ENCODE measurements around the gene NAT14. TPM values are rescaled to one million over a fixed set of nuclear protein-coding genes. Genes with fewer than 3 reads are reported as not detected.

Gene NAT14
- polyA plus RNA-seq, 1 donor (not counting 4 experiments of a cell fraction or from before 2014, with no cell fraction given), result 11.0 TPM

DNA sequence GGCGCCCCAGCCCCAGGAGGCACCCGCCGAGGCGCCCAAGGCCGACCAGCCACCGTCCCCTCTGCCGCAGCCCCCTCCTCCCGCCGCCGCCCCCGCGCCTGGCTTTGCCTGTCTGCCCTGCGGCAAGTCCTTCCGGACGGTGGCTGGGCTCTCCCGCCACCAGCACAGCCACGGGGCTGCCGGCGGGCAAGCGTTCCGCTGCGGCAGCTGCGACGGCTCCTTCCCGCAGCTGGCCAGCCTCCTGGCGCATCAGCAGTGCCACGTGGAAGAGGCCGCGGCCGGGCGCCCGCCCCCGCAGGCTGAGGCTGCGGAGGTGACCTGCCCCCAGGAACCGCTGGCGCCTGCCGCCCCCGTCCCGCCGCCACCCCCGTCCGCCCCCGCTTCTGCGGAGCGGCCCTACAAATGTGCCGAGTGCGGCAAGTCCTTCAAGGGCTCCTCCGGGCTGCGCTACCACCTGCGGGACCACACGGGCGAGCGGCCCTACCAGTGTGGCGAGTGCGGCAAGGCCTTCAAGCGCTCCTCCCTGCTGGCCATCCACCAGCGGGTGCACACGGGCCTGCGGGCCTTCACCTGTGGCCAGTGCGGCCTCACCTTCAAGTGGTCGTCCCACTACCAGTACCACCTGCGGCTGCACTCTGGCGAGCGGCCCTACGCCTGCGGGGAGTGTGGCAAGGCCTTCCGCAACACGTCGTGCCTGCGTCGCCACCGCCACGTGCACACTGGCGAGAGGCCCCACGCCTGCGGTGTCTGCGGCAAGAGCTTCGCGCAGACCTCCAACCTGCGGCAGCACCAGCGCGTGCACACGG is 2.6 kb upstream of the NAT14 start:
- Histone ChIP-seq H3K4me2 (ENCODE audit: control insufficient read depth, extremely low read depth, insufficient read depth, low read depth, low read length) (no peak overlapping the region), H3K79me2 (ENCODE audit: control insufficient read depth, insufficient read depth, low read length) (peaks cover 22% of the 10 kb centered on the region), H3K9me3 (ENCODE audit: control insufficient read depth, low read depth, low read length) (no peaks in the 10 kb centered on the region), H3K9ac (ENCODE audit: control insufficient read depth, extremely low read depth, insufficient read depth, low read length) (no peak overlapping the region), H3K36me3 (ENCODE audit: control insufficient read depth in 2 of 2, extremely low read depth in 1 of 2, insufficient read depth in 2 of 2, low read length in 2 of 2) (peaks cover 0 to 5% of the 10 kb centered on the region in 2 experiments), H4K20me1 (ENCODE audit: control insufficient read depth, extremely low read depth, insufficient read depth, low read length) (no peaks in the 10 kb centered on the region), H2AFZ (ENCODE audit: control insufficient read depth, low read length) (no peak overlapping the region), H3K4me1 (ENCODE audit: control insufficient read depth, extremely low read depth, insufficient read depth, low read length) (peaks cover 25% of the 10 kb centered on the region), H3K27ac (ENCODE audit: control insufficient read depth, insufficient read depth, low read length) (no peak overlapping the region), H3K9me1 (ENCODE audit: control insufficient read depth, extremely low read depth, insufficient read depth, low read length) (peaks cover 3% of the 10 kb centered on the region), H3K27me3 (ENCODE audit: control insufficient read depth, extremely low read depth, insufficient read depth, low read length) (no peaks in the 10 kb centered on the region), H3K4me3 (ENCODE audit: control insufficient read depth in 2 of 3, extremely low read depth in 1 of 3, insufficient read depth in 2 of 3, low read depth in 1 of 3, low read length in 3 of 3) (no peak overlapping the region)
- dilution Hi-C loops (cut with MboI; ENCODE audit: extremely low pct_ligation_motif_present, low sequenced_read_pairs), result no loop called here
- DNase-seq (ENCODE audit: low read depth, low spot score) (no peak), FAIRE-seq (no peak)
- TF ChIP-seq EZH2 (IDR thresholded peaks at IDR 0.05; ENCODE audit: low read length), result no peak
- TF ChIP-seq, protein P1, sequence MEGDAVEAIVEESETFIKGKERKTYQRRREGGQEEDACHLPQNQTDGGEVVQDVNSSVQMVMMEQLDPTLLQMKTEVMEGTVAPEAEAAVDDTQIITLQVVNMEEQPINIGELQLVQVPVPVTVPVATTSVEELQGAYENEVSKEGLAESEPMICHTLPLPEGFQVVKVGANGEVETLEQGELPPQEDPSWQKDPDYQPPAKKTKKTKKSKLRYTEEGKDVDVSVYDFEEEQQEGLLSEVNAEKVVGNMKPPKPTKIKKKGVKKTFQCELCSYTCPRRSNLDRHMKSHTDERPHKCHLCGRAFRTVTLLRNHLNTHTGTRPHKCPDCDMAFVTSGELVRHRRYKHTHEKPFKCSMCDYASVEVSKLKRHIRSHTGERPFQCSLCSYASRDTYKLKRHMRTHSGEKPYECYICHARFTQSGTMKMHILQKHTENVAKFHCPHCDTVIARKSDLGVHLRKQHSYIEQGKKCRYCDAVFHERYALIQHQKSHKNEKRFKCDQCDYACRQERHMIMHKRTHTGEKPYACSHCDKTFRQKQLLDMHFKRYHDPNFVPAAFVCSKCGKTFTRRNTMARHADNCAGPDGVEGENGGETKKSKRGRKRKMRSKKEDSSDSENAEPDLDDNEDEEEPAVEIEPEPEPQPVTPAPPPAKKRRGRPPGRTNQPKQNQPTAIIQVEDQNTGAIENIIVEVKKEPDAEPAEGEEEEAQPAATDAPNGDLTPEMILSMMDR (optimal IDR thresholded peaks at IDR 0.05 in 1 of 3, IDR thresholded peaks at IDR 0.05 in 1 of 3, conservative IDR thresholded peaks at IDR 0.05 in 1 of 3; ENCODE audit: extremely low read depth in 1 of 3, insufficient read depth in 2 of 3, low read length in 3 of 3), result no peak

DNA sequence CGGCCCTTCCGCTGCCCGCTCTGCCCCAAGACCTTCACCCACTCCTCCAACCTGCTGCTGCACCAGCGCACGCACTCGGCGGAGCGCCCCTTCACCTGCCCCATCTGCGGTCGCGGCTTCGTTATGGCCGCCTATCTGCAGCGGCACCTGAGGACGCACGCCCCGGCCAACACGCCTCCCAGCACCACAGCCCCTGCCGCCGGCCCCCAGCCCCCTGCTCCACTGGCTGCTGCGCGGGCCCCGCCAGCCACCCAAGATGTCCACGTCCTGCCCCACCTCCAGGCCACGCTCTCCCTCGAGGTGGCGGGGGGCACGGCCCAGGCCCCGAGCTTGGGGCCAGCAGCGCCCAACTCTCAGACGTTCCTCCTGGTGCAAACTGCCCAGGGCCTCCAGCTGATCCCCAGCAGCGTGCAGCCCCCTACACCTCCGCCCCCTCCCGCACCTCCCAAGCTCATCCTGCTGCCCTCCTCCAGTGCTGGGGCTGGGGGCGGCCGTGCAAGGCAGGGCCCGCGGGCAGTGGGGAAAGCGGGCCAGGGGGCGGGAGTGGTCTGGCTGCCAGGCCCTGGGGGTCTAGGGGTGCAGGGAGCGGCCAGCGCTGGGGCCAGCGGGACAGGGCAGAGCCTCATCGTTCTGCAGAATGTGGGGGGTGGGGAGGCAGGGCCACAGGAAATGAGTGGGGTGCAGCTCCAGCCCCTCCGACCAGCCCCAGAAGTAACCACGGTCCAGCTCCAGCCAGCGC is 1.9 kb upstream of the NAT14 start:
- no peak for DNase-seq (ENCODE audit: low read depth, low spot score)
- H3K27ac ChIP-seq (ENCODE audit: control insufficient read depth, insufficient read depth, low read length), result no peak overlapping the region
- H3K4me1 ChIP-seq (ENCODE audit: control insufficient read depth, extremely low read depth, insufficient read depth, low read length), result peaks cover 29% of the 10 kb centered on the region
- dilution Hi-C loops (cut with MboI; ENCODE audit: extremely low pct_ligation_motif_present, low sequenced_read_pairs), result no loop called here
- TF ChIP-seq, protein P1 (optimal IDR thresholded peaks at IDR 0.05 in 1 of 3, IDR thresholded peaks at IDR 0.05 in 1 of 3, conservative IDR thresholded peaks at IDR 0.05 in 1 of 3; ENCODE audit: extremely low read depth in 1 of 3, insufficient read depth in 2 of 3, low read length in 3 of 3), result no peak
- TF ChIP-seq EZH2 (IDR thresholded peaks at IDR 0.05; ENCODE audit: low read length), result no peak
- H2AFZ ChIP-seq (ENCODE audit: control insufficient read depth, low read length), result no peak overlapping the region
- H3K36me3 ChIP-seq (ENCODE audit: control insufficient read depth in 2 of 2, extremely low read depth in 1 of 2, insufficient read depth in 2 of 2, low read length in 2 of 2), result peaks cover 0 to 5% of the 10 kb centered on the region in 2 experiments
- H3K4me2 ChIP-seq (ENCODE audit: control insufficient read depth, extremely low read depth, insufficient read depth, low read depth, low read length), result no peak overlapping the region
- H4K20me1 ChIP-seq (ENCODE audit: control insufficient read depth, extremely low read depth, insufficient read depth, low read length), result no peaks in the 10 kb centered on the region
- H3K9me3 ChIP-seq (ENCODE audit: control insufficient read depth, low read depth, low read length), result no peaks in the 10 kb centered on the region
- peaks cover 15% of the 10 kb centered on the region for H3K79me2 ChIP-seq (ENCODE audit: control insufficient read depth, insufficient read depth, low read length)
- no peak for FAIRE-seq
- peaks cover 3% of the 10 kb centered on the region for H3K9me1 ChIP-seq (ENCODE audit: control insufficient read depth, extremely low read depth, insufficient read depth, low read length)
- H3K4me3 ChIP-seq (ENCODE audit: control insufficient read depth in 2 of 3, extremely low read depth in 1 of 3, insufficient read depth in 2 of 3, low read depth in 1 of 3, low read length in 3 of 3), result no peak overlapping the region
- H3K27me3 ChIP-seq (ENCODE audit: control insufficient read depth, extremely low read depth, insufficient read depth, low read length), result no peaks in the 10 kb centered on the region
- no peak overlapping the region for H3K9ac ChIP-seq (ENCODE audit: control insufficient read depth, extremely low read depth, insufficient read depth, low read length)

Data from keratinocyte (primary cell).